Measurements from ENCODE around the gene KLHDC3.

The KLHDC3 gene

GRCh38 chr6:43009124-43009523, 4.9 kb upstream of the KLHDC3 start:
- Histone ChIP-seq H3K36me3 (ENCODE audit: control insufficient read depth in 5 of 5, insufficient read depth in 5 of 5, low read length in 5 of 5) (peaks cover 0 to 66% (median 61%) of the 10 kb centered on the region in 5 donors), H3K27me3 (ENCODE audit: control insufficient read depth in 5 of 5, insufficient read depth in 4 of 5, low read length in 5 of 5) (no peaks in the 10 kb centered on the region), H3K9ac (ENCODE audit: low read length in 5 of 5) (no peak overlapping the region), H3K27ac (ENCODE audit: low read depth, low read length) (no peak overlapping the region), H3K4me3 (ENCODE audit: low read depth in 1 of 5, low read length in 5 of 5) (no peak overlapping the region), H3K9me3 (ENCODE audit: control insufficient read depth in 5 of 5, low read length in 5 of 5) (no peaks in the 10 kb centered on the region), H3K4me1 (ENCODE audit: control insufficient read depth in 5 of 5, insufficient read depth in 5 of 5, low read length in 5 of 5) (peaks cover 7 to 13% (median 12%) of the 10 kb centered on the region in 5 donors)

- Histone ChIP-seq H3K36me3 (ENCODE audit: control insufficient read depth in 5 of 5, insufficient read depth in 5 of 5, low read length in 5 of 5) (peaks cover 0 to 62% (median 57%) of the 10 kb centered on the region in 5 donors), H3K27me3 (ENCODE audit: control insufficient read depth in 5 of 5, insufficient read depth in 4 of 5, low read length in 5 of 5) (no peaks in the 10 kb centered on the region), H3K4me1 (ENCODE audit: control insufficient read depth in 5 of 5, insufficient read depth in 5 of 5, low read length in 5 of 5) (peaks cover 10 to 32% (median 31%) of the 10 kb centered on the region in 5 donors), H3K4me3 (ENCODE audit: low read depth in 1 of 5, low read length in 5 of 5) (no peak overlapping the region), H3K9ac (ENCODE audit: low read length in 5 of 5) (no peak overlapping the region), H3K27ac (ENCODE audit: low read depth, low read length) (no peak overlapping the region), H3K9me3 (ENCODE audit: control insufficient read depth in 5 of 5, low read length in 5 of 5) (no peaks in the 10 kb centered on the region)
Observed at GRCh38 chr6:43011207-43011606, 2.8 kb upstream of the KLHDC3 start.

GRCh38 chr6:43012364-43012763, 1.7 kb upstream of the KLHDC3 start:
- no peaks in the 10 kb centered on the region for H3K9me3 ChIP-seq (ENCODE audit: control insufficient read depth in 5 of 5, low read length in 5 of 5)
- H3K4me1 ChIP-seq (ENCODE audit: control insufficient read depth in 5 of 5, insufficient read depth in 5 of 5, low read length in 5 of 5): peaks cover 16 to 43% (median 42%) of the 10 kb centered on the region in 5 donors
- peaks cover 0 to 54% (median 51%) of the 10 kb centered on the region in 5 donors for H3K36me3 ChIP-seq (ENCODE audit: control insufficient read depth in 5 of 5, insufficient read depth in 5 of 5, low read length in 5 of 5)
- no peak overlapping the region for H3K4me3 ChIP-seq (ENCODE audit: low read depth in 1 of 5, low read length in 5 of 5)
- H3K27me3 ChIP-seq (ENCODE audit: control insufficient read depth in 5 of 5, insufficient read depth in 4 of 5, low read length in 5 of 5): no peaks in the 10 kb centered on the region
- H3K9ac ChIP-seq (ENCODE audit: low read length in 5 of 5): peak overlapping the region in 4 of 5 donors; percentile 69 to 86 (median 82)
- no peak overlapping the region for H3K27ac ChIP-seq (ENCODE audit: low read depth, low read length)

- Histone ChIP-seq H3K9me3 (ENCODE audit: control insufficient read depth in 5 of 5, low read length in 5 of 5) (no peaks in the 10 kb centered on the region), H3K4me3 (ENCODE audit: low read depth in 1 of 5, low read length in 5 of 5) (peak overlapping the region; percentile 78 to 96 (median 85)), H3K27ac (ENCODE audit: low read depth, low read length) (peak overlapping the region; percentile 65), H3K9ac (ENCODE audit: low read length in 5 of 5) (peak overlapping the region; percentile 69 to 87 (median 84)), H3K4me1 (ENCODE audit: control insufficient read depth in 5 of 5, insufficient read depth in 5 of 5, low read length in 5 of 5) (peaks cover 16 to 45% (median 42%) of the 10 kb centered on the region in 5 donors), H3K27me3 (ENCODE audit: control insufficient read depth in 5 of 5, insufficient read depth in 4 of 5, low read length in 5 of 5) (no peaks in the 10 kb centered on the region), H3K36me3 (ENCODE audit: control insufficient read depth in 5 of 5, insufficient read depth in 5 of 5, low read length in 5 of 5) (peaks cover 0 to 54% (median 51%) of the 10 kb centered on the region in 5 donors)
Observed at GRCh38 chr6:43013097-43013842, 779 bp upstream of the KLHDC3 start.

- H3K9ac ChIP-seq (ENCODE audit: low read length in 5 of 5): peak overlapping the region; percentile 68 to 81 (median 70)
- no peaks in the 10 kb centered on the region for H3K9me3 ChIP-seq (ENCODE audit: control insufficient read depth in 5 of 5, low read length in 5 of 5)
- peaks cover 6 to 54% (median 51%) of the 10 kb centered on the region in 5 donors for H3K36me3 ChIP-seq (ENCODE audit: control insufficient read depth in 5 of 5, insufficient read depth in 5 of 5, low read length in 5 of 5)
- H3K27ac ChIP-seq (ENCODE audit: low read depth, low read length): peak overlapping the region; percentile 70
- H3K27me3 ChIP-seq (ENCODE audit: control insufficient read depth in 5 of 5, insufficient read depth in 4 of 5, low read length in 5 of 5): no peaks in the 10 kb centered on the region
- H3K4me1 ChIP-seq (ENCODE audit: control insufficient read depth in 5 of 5, insufficient read depth in 5 of 5, low read length in 5 of 5): peaks cover 16 to 45% (median 42%) of the 10 kb centered on the region in 5 donors
- peak overlapping the region; percentile 78 to 98 (median 96) for H3K4me3 ChIP-seq (ENCODE audit: low read depth in 1 of 5, low read length in 5 of 5)
Observed at GRCh38 chr6:43014434-43014909, 423 bp downstream of the KLHDC3 start.

- H3K4me1 ChIP-seq (ENCODE audit: control insufficient read depth in 5 of 5, insufficient read depth in 5 of 5, low read length in 5 of 5): peaks cover 16 to 54% (median 50%) of the 10 kb centered on the region in 5 donors
- H3K4me3 ChIP-seq (ENCODE audit: low read depth in 1 of 5, low read length in 5 of 5): peak overlapping the region in 1 of 5 donors; percentile 6
Observed at GRCh38 chr6:43016176-43016942, 2.3 kb downstream of the KLHDC3 start.

GRCh38 chr6:43016943-43017334, 2.9 kb downstream of the KLHDC3 start:
- no peaks in the 10 kb centered on the region for H3K27me3 ChIP-seq (ENCODE audit: control insufficient read depth in 5 of 5, insufficient read depth in 4 of 5, low read length in 5 of 5)
- no peak overlapping the region for H3K4me3 ChIP-seq (ENCODE audit: low read depth in 1 of 5, low read length in 5 of 5)
- peaks cover 7 to 41% (median 36%) of the 10 kb centered on the region in 5 donors for H3K36me3 ChIP-seq (ENCODE audit: control insufficient read depth in 5 of 5, insufficient read depth in 5 of 5, low read length in 5 of 5)
- peak overlapping the region in 3 of 5 donors; percentile 62 to 72 (median 64) for H3K9ac ChIP-seq (ENCODE audit: low read length in 5 of 5)
- H3K27ac ChIP-seq (ENCODE audit: low read depth, low read length): no peak overlapping the region
- H3K9me3 ChIP-seq (ENCODE audit: control insufficient read depth in 5 of 5, low read length in 5 of 5): no peaks in the 10 kb centered on the region
- H3K4me1 ChIP-seq (ENCODE audit: control insufficient read depth in 5 of 5, insufficient read depth in 5 of 5, low read length in 5 of 5): peaks cover 16 to 54% (median 50%) of the 10 kb centered on the region in 5 donors

More at GRCh38 chr6:43016176-43016942, 2.3 kb downstream of the KLHDC3 start:
- peaks cover 7 to 47% (median 42%) of the 10 kb centered on the region in 5 donors for H3K36me3 ChIP-seq (ENCODE audit: control insufficient read depth in 5 of 5, insufficient read depth in 5 of 5, low read length in 5 of 5)
- no peak overlapping the region for H3K27ac ChIP-seq (ENCODE audit: low read depth, low read length)
- peak overlapping the region in 3 of 5 donors; percentile 62 to 72 (median 64) for H3K9ac ChIP-seq (ENCODE audit: low read length in 5 of 5)
- H3K27me3 ChIP-seq (ENCODE audit: control insufficient read depth in 5 of 5, insufficient read depth in 4 of 5, low read length in 5 of 5): no peaks in the 10 kb centered on the region
- H3K9me3 ChIP-seq (ENCODE audit: control insufficient read depth in 5 of 5, low read length in 5 of 5): no peaks in the 10 kb centered on the region

GRCh38 chr6:43019152-43019551, 5.1 kb downstream of the KLHDC3 start:
- H3K4me1 ChIP-seq (ENCODE audit: control insufficient read depth in 5 of 5, insufficient read depth in 5 of 5, low read length in 5 of 5): peaks cover 9 to 55% (median 47%) of the 10 kb centered on the region in 5 donors
- H3K4me3 ChIP-seq (ENCODE audit: low read depth in 1 of 5, low read length in 5 of 5): no peak overlapping the region
- no peak overlapping the region for H3K27ac ChIP-seq (ENCODE audit: low read depth, low read length)
- H3K36me3 ChIP-seq (ENCODE audit: control insufficient read depth in 5 of 5, insufficient read depth in 5 of 5, low read length in 5 of 5): peaks cover 7 to 38% (median 31%) of the 10 kb centered on the region in 5 donors
- no peak overlapping the region for H3K9ac ChIP-seq (ENCODE audit: low read length in 5 of 5)
- H3K27me3 ChIP-seq (ENCODE audit: control insufficient read depth in 5 of 5, insufficient read depth in 4 of 5, low read length in 5 of 5): no peaks in the 10 kb centered on the region
- no peaks in the 10 kb centered on the region for H3K9me3 ChIP-seq (ENCODE audit: control insufficient read depth in 5 of 5, low read length in 5 of 5)

GRCh38 chr6:43020052-43020705, 6.1 kb downstream of the KLHDC3 start:
- Histone ChIP-seq H3K4me3 (ENCODE audit: low read depth in 1 of 5, low read length in 5 of 5) (no peak overlapping the region), H3K9me3 (ENCODE audit: control insufficient read depth in 5 of 5, low read length in 5 of 5) (no peaks in the 10 kb centered on the region), H3K36me3 (ENCODE audit: control insufficient read depth in 5 of 5, insufficient read depth in 5 of 5, low read length in 5 of 5) (peaks cover 13 to 48% (median 39%) of the 10 kb centered on the region in 5 donors), H3K27ac (ENCODE audit: low read depth, low read length) (no peak overlapping the region), H3K27me3 (ENCODE audit: control insufficient read depth in 5 of 5, insufficient read depth in 4 of 5, low read length in 5 of 5) (no peaks in the 10 kb centered on the region), H3K9ac (ENCODE audit: low read length in 5 of 5) (peak overlapping the region in 1 of 5 donors; percentile 84), H3K4me1 (ENCODE audit: control insufficient read depth in 5 of 5, insufficient read depth in 5 of 5, low read length in 5 of 5) (peaks cover 9 to 46% (median 38%) of the 10 kb centered on the region in 5 donors)
